GM12873 (cell line): ENCODE results near the gene COBLL1.

Experiments used
- TF ChIP-seq, protein P1 (sequence below): IDR thresholded peaks from 2 replicates; pipeline ENCODE4 v1.5.1; 2012; ENCODE audit warnings: low read depth, mild to moderate bottlenecking, moderate library complexity, low read length, control low read depth; ENCODE audit not compliant: insufficient read depth; ENCODE audit errors: missing control alignments

Gene COBLL1

DNA sequence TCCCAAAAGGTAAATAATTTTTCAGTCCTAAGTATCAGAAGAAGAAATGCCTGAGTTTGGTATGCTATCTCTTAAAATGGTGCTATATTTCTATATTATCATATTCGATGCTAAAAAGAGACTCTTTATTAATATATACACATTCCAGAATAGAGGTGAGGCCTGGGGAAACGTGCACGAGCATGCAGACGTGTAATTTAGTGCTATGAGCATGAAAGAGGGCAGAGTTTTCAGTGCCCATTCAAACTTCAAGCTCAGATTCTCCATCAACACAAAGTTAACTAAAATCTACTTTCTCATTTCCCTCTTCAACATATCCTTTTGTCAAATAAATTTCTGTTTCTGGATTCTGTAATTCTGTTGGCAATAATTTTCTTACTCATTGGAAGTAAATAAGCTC, 5.7 kb upstream of the COBLL1 start:
- TF ChIP-seq, protein P1, sequence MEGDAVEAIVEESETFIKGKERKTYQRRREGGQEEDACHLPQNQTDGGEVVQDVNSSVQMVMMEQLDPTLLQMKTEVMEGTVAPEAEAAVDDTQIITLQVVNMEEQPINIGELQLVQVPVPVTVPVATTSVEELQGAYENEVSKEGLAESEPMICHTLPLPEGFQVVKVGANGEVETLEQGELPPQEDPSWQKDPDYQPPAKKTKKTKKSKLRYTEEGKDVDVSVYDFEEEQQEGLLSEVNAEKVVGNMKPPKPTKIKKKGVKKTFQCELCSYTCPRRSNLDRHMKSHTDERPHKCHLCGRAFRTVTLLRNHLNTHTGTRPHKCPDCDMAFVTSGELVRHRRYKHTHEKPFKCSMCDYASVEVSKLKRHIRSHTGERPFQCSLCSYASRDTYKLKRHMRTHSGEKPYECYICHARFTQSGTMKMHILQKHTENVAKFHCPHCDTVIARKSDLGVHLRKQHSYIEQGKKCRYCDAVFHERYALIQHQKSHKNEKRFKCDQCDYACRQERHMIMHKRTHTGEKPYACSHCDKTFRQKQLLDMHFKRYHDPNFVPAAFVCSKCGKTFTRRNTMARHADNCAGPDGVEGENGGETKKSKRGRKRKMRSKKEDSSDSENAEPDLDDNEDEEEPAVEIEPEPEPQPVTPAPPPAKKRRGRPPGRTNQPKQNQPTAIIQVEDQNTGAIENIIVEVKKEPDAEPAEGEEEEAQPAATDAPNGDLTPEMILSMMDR = no peak

DNA sequence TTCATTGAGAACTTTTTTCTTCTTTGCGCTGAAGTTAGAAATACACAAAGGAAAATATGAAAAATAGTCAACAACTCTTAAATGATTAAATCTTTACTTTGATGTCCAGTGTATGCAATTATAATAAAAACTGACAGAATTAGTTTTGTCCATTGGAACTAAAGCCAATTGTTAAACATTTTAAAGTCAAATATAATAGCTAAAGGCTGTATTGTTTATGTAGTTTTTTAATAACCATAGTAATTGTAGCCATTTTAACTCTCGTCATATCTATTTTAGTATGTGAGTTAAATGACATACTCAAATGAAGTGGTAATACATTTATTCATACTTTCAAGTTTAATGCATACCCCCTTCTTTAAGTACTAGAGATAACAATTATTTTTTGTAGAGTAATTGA, 4.7 kb upstream of the COBLL1 start:
- TF ChIP-seq, protein P1 = no peak

DNA sequence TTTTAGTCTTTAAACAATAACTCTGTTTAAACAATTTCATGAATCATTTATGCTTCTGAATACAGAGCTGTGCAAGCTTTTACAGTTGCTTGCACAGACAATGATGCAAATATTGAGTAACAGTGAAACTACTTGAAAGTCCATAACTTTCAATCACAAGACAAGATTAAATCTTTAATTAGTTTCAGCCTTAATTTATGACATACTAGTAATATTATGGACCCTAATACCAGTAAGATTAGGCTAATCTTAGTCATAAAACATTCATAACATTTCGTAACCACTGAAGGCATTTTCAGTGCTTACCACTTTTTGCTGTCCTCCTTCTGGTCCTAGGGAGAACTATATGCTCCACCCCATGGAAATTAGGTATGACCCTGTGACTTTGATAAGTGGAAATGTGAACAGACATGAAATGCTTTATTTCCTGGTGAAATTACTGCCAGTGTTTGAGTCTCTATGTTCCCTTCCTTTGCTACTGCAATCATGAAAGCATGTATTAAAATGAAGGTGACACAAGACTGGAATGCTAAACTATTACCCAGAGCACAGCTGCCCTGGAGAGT, 1.8 kb upstream of the COBLL1 start:
- TF ChIP-seq, protein P1 = no peak

DNA sequence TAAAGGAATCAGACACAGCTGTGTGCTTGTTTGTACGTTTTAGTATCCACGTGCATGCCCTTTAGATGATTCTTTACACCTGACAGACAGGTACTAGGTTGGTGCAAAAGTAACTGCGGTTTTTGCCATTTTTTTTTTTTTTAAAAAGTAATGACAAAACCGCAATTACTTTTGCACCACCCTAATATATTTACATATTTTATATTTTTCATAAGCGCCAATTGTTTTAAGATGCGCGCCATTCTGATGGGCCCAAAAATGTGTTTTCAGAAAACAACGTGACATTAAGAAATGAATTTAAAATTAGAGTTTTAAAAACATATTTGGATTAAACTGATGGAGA, 972 bp upstream of the COBLL1 start:
- TF ChIP-seq, protein P1 = no peak

DNA sequence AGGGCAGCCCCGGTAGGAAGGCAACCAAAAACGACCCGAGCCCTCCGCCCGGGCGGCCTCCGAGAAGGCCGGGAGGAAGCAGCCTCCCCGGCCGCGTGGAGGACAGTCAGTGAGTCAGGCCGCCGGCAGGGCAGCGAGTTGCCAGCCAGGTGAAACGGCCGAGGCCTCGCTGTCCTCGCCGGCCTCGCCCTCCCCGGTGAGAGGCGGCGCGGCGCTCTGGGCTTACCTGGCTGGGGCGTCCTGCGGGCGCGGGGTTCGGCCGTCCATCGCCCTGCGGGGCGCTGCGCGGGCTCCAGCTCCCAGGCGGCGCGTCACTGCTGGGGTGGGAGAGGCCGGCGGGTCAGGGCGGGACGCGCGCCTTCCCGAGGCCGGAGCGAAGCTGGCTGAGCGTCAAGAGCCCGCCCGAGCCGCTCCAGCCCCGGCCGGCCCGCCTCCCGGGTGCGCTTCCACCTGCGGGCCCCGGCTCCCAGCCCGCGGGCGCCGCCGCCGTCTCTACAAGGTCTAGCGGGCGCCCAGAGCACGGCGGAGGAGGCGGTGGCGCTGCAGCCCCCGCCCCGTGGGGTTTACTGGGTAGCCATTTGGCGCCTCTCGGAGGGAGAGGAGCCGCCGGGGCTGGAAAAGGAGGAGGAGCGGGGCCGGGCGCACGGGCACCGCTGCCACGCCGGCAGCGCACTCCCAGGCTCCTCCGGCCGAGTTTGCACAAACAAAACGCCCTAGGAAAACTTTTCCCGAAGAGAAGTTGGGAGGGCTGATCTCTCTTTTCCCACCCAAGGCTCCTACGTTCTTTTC, 499 bp downstream of the COBLL1 start:
- TF ChIP-seq, protein P1 = no peak

DNA sequence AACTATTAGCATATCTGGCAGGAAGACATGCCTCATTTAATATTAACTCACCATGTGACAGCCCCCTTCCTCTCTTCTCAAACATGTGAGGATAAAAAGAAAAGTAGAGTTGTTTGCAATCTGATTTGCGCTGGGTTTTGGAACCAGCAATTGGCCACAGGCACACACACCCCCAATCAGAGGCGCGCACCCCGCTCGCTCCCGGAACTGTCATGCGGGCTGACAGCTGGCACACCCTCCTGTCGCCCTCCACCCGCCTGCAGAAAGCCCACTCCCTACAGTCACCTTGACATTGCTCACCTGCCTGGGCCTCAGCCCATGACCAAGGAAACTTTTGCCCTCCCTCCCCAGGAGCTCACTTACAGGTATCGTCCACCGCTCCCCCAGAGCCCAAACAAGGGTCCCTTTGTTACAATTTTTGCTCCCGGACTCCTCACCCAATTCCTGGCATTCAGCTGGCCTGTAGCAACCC, 1.1 kb downstream of the COBLL1 start:
- TF ChIP-seq, protein P1 = no peak

DNA sequence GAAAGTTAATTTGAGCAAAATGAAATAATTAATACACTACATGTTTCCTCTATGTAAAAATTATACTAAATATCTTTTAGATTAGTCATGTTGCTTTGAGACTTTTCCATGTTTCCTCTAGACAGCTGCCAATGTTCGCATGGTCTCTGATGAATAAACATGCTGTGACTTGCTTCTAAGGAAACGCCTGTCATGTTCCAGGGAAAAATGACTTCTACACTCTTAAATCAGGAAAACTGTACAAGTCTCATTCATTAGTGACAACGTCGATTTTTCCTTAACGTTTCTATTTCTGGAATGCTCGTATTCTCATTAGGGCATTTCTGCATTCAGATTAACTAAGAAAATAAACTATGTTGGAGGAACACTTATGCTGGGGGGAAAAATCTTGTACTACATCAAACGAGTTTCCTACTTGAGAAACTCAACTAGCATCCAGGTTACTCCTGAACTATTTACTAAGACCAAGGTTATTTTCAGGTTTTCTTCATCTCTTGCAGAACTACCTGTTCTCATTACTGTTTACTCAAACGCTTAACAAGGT, 1.6 kb downstream of the COBLL1 start:
- TF ChIP-seq, protein P1 = no peak
